ENCODE data around the gene BTF3. TPM values are rescaled to one million over a fixed set of nuclear protein-coding genes. Genes with fewer than 3 reads are reported as not detected.

Gene BTF3
- total and polyA plus RNA-seq, 2 of the 13 experiments (the other 11 are each of a cell fraction or from before 2014, with no cell fraction given) = 557 to 698 TPM

DNA sequence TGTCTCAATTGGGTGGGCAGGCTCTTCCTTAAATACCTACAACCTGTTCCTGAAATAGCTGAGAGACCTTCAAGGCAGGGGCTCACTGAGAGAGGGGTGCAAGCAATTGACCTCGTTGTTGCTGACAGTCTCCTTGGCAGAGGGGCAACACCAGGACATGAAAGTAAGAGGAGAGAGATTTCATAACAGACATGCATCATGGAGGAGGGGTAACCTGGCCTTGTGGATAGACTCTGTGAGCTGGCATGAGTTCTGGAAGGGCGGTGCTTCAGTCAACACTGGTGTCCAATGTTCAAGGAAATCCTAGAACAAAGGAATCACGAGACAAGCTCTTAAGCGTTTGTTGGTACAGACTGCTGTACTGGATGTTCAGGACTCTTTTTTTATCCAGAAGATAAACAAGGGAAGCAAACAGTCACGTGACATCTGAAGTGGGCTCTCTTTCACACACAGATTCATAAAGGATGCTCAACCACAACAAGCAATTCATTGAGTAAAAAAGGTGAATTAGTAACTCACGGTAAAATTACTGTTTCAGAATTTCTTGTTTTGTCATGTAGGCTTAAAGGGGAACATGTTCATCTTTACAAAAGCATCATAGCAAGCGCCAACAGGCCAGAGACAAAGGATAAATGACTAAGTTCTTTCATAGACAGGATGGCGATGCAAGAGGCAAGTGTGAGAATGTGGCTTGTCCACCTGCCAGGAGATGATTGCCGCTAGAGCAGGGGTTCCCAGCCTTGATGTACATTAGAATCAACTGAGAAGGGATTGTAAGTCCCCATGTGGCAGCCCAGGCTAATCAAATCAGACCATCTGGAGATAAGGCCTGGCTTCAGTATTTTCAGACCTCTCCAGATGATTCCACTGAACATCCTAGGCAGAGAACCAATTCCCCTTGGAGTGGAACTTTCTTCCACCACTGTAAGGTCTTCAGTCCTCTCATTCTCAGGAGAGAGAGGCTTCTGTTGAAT lies 46.5 kb downstream of the BTF3 start (continued):
- TF ChIP-seq FOXJ3 (CRISPR knock-in tag; IDR thresholded peaks at IDR 0.05; ENCODE audit: borderline replicate concordance) (peak; percentile 98), HDAC1 (CRISPR knock-in tag; IDR thresholded peaks at IDR 0.05) (peak; percentile 81), ZNF343 (CRISPR knock-in tag; IDR thresholded peaks at IDR 0.05) (peak; percentile 86; the same call in 1 of the 2 replicates), SPEN (CRISPR knock-in tag; IDR thresholded peaks at IDR 0.05; ENCODE audit: low read depth) (peak; percentile 59; the same call in 1 of the 2 replicates), ZNF280D (CRISPR knock-in tag; IDR thresholded peaks at IDR 0.05) (peak; percentile 40; the same call in 1 of the 2 replicates), ERF (CRISPR knock-in tag; IDR thresholded peaks at IDR 0.05) (peak; percentile 83), KDM3A (CRISPR knock-in tag; IDR thresholded peaks at IDR 0.05; ENCODE audit: low read depth) (no peak; the same call in 1 of the 2 replicates), NFYB (CRISPR knock-in tag; IDR thresholded peaks at IDR 0.05) (no peak), MTA1 (CRISPR knock-in tag; IDR thresholded peaks at IDR 0.05; ENCODE audit: borderline replicate concordance) (0 out of 2 replicates have a peak, but pooled peaks have one; percentile 69), RXRA (CRISPR knock-in tag; IDR thresholded peaks at IDR 0.05) (peak; percentile 78; the same call in 1 of the 2 replicates), YEATS4 (CRISPR knock-in tag; IDR thresholded peaks at IDR 0.05; ENCODE audit: borderline replicate concordance) (peak; percentile 77), ZNF34 (CRISPR knock-in tag; IDR thresholded peaks at IDR 0.05; ENCODE audit: borderline replicate concordance) (peak; percentile 91), KDM5B (CRISPR knock-in tag; IDR thresholded peaks at IDR 0.05; ENCODE audit: borderline replicate concordance) (no peak), ZNF274 (CRISPR knock-in tag; IDR thresholded peaks at IDR 0.05) (no peak)
- TF ChIP-seq, protein P1, sequence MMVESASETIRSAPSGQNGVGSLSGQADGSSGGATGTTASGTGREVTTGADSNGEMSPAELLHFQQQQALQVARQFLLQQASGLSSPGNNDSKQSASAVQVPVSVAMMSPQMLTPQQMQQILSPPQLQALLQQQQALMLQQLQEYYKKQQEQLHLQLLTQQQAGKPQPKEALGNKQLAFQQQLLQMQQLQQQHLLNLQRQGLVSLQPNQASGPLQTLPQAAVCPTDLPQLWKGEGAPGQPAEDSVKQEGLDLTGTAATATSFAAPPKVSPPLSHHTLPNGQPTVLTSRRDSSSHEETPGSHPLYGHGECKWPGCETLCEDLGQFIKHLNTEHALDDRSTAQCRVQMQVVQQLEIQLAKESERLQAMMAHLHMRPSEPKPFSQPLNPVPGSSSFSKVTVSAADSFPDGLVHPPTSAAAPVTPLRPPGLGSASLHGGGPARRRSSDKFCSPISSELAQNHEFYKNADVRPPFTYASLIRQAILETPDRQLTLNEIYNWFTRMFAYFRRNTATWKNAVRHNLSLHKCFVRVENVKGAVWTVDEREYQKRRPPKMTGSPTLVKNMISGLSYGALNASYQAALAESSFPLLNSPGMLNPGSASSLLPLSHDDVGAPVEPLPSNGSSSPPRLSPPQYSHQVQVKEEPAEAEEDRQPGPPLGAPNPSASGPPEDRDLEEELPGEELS (CRISPR knock-in tag; IDR thresholded peaks at IDR 0.05) = peak; percentile 99
- TF ChIP-seq, protein P2, sequence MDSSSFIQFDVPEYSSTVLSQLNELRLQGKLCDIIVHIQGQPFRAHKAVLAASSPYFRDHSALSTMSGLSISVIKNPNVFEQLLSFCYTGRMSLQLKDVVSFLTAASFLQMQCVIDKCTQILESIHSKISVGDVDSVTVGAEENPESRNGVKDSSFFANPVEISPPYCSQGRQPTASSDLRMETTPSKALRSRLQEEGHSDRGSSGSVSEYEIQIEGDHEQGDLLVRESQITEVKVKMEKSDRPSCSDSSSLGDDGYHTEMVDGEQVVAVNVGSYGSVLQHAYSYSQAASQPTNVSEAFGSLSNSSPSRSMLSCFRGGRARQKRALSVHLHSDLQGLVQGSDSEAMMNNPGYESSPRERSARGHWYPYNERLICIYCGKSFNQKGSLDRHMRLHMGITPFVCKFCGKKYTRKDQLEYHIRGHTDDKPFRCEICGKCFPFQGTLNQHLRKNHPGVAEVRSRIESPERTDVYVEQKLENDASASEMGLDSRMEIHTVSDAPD (CRISPR knock-in tag; IDR thresholded peaks at IDR 0.05) = peak; percentile 76; the same call in 1 of the 2 replicates
- TF ChIP-seq, protein P3, sequence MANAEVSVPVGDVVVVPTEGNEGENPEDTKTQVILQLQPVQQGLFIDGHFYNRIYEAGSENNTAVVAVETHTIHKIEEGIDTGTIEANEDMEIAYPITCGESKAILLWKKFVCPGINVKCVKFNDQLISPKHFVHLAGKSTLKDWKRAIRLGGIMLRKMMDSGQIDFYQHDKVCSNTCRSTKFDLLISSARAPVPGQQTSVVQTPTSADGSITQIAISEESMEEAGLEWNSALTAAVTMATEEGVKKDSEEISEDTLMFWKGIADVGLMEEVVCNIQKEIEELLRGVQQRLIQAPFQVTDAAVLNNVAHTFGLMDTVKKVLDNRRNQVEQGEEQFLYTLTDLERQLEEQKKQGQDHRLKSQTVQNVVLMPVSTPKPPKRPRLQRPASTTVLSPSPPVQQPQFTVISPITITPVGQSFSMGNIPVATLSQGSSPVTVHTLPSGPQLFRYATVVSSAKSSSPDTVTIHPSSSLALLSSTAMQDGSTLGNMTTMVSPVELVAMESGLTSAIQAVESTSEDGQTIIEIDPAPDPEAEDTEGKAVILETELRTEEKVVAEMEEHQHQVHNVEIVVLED (CRISPR knock-in tag; IDR thresholded peaks at IDR 0.05; ENCODE audit: borderline replicate concordance) = peak; percentile 44; the same call in 1 of the 2 replicates
- TF ChIP-seq, protein P4, sequence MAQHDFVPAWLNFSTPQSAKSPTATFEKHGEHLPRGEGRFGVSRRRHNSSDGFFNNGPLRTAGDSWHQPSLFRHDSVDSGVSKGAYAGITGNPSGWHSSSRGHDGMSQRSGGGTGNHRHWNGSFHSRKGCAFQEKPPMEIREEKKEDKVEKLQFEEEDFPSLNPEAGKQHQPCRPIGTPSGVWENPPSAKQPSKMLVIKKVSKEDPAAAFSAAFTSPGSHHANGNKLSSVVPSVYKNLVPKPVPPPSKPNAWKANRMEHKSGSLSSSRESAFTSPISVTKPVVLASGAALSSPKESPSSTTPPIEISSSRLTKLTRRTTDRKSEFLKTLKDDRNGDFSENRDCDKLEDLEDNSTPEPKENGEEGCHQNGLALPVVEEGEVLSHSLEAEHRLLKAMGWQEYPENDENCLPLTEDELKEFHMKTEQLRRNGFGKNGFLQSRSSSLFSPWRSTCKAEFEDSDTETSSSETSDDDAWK (CRISPR knock-in tag; IDR thresholded peaks at IDR 0.05) = no peak
